OCI-LY3 (cell line): ENCODE measurements around the gene ABHD16A.

ENCODE experiments used
- EZH2phosphoT487 ChIP-seq: fragments of 200-600 bp; shearing (Covaris generic); IDR thresholded peaks from 2 replicates; pipeline ENCODE4 v1.6.1; 2018; ENCODE audit warnings: antibody characterized with exemption, mixed run types, low read depth
- TF ChIP-seq, protein P1 (sequence below): fragments of 200-600, 300-600 bp; sonication (generic); IDR thresholded peaks from 2 replicates; pipeline ENCODE4 v1.5.1; 2014; ENCODE audit warnings: antibody characterized with exemption, low read length, low read depth

- TF ChIP-seq, protein P1, sequence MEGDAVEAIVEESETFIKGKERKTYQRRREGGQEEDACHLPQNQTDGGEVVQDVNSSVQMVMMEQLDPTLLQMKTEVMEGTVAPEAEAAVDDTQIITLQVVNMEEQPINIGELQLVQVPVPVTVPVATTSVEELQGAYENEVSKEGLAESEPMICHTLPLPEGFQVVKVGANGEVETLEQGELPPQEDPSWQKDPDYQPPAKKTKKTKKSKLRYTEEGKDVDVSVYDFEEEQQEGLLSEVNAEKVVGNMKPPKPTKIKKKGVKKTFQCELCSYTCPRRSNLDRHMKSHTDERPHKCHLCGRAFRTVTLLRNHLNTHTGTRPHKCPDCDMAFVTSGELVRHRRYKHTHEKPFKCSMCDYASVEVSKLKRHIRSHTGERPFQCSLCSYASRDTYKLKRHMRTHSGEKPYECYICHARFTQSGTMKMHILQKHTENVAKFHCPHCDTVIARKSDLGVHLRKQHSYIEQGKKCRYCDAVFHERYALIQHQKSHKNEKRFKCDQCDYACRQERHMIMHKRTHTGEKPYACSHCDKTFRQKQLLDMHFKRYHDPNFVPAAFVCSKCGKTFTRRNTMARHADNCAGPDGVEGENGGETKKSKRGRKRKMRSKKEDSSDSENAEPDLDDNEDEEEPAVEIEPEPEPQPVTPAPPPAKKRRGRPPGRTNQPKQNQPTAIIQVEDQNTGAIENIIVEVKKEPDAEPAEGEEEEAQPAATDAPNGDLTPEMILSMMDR = no peak
- TF ChIP-seq EZH2phosphoT487 = no peak
Observed at GRCh38 chr6:31707701-31708100, 4.6 kb upstream of the ABHD16A start.
